Left ventricle myocardium superior (tissue), 1 donor: ENCODE measurements around the gene INSR. TPM values are rescaled to one million over a fixed set of nuclear protein-coding genes. Genes with fewer than 3 reads are reported as not detected.
"Not testable (repeated sequence)": the region's sequence is repeated elsewhere in the genome, so short reads cannot be mapped to it uniquely, and the experiment has no call there.

ENCODE experiments used
- ATAC-seq: fragments of 200-7000 bp; cut with Tn5 transposase; one replicate; pipeline ENCODE4 v1.9.1; 2020; ENCODE audit warnings: mild to moderate bottlenecking, moderate library complexity
- DNase-seq: peaks from one replicate; pipeline ENCODE4 v3.0.0-alpha.2; 2020
- intact Hi-C: fragments of 100-400 bp; cut with micrococcal nuclease; formaldehyde crosslinking; loops from one replicate; pipeline ENCODE4 v1.11.0; 2022
- total RNA-seq: library from RNA; stranded (reverse); fragmentation: NEBNext Ultra II Directional; extraction: Animal tissue kit (Norgen Biotek cat#: 25700); gene quantifications from one replicate; pipeline ENCODE4 v1.2.1, GENCODE V29; 2021
- donor health status: DM: no; HTN: yes; CAD: no; lungs with severe emphysema.

The INSR gene
- total RNA-seq, 1 donor from 2014 or later, result 62.6 TPM

DNA sequence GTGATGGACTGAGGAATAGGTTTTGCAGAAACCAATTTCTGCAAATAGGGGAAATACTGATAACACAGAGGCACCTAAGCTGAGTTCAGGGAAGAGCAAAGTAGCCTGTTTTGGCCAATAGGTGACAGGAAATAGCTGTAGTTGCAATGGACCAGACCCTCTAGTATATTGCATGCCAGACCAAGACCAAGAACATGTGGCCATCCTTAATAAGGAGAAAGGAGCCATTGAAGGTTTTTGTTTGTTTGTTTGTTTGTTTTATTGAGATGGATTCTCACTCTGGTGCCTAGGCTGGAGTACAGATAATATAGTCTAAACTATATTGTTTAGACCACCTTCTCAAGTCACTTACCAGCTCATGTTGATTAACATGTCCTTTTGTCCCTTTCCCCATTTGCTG lies 123.2 kb downstream of the INSR start:
- DNase-seq (no peak), ATAC-seq (no peak)
- intact Hi-C loops, result no loop called here

DNA sequence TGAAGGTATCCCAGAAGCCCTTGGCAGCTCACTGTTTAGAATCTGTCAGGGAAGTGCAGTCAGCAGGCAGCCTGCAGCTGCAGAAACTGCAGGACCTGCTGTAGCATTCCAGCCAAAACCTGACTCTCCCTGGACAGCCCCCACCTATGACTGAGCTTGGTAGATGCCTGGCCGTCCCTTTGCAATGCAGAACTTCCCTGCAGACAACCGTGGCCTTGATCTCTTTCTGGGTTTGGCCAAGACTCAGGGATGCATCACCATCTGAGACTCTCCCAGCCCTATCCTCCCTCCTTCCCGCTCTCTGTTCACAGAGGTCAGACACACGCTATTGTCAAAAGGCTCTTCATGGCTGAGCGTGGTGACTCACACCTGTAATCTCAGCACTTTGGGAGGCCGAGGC lies 125.3 kb downstream of the INSR start:
- ATAC-seq (no peak), DNase-seq (no peak)

DNA sequence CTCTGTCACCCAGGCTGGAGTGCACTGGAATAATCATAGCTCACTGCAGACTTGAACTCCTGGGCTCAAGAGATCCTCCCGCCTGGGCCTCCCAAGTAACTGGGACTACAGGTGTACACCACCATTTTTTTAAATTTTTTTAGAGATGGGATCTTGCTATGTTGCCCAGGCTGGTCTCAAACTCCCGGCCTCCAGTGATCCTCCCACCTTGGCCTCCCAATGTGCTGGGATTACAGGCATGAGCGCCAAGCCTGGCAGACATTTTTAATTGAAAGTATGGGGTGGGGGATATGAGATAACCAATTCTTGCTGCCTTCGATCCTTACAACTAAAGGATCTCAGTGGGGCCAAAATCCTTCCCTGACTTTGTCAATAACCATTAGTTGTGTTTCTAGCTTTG lies 132.9 kb downstream of the INSR start:
- ATAC-seq (no peak), DNase-seq (no peak)
- intact Hi-C loops, result no loop called here

More for the DNA sequence above, 125.3 kb downstream of the INSR start:
- intact Hi-C loops, result no loop called here

DNA sequence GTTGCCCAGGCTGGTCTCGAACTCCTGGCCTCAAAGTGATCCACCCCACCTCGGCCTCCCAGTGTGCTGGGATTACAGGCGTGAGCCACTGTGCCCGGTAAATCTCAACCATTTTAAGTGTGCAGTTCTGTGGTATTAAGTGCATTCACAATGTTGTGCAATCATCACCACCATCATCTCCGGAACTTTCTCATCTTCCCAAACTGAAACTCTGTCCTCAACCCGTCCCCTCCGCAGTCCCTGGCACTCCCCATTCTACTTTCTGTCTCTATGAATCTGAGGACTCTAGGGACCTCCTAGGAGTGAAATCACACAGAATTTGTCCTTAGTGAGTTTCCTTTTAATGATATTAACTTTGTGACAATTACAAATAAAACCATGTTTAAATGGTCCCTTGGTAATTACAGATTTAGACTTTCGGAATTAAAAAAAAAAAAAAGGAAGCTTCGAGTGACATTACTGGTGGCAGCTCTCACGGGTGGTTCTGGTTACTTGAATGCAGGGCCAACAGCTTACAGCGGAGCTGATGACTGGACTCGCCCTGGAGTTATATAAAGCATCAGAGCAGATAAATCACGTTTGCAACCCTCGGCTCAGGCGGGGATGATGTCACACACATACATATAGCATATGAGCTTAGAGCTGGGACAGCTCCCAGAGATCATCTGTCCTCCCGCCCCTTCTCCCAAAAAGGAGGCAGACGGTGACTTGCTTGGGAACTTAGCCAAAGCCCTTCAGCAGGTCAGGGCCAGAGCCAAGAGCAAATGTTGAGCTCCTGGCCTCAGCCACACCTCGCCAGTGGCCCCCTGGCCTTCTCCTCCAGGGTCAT lies 134.9 kb downstream of the INSR start:
- ATAC-seq (peak; percentile 96), DNase-seq (peak; percentile 80)
- intact Hi-C loops, result no loop called here

DNA sequence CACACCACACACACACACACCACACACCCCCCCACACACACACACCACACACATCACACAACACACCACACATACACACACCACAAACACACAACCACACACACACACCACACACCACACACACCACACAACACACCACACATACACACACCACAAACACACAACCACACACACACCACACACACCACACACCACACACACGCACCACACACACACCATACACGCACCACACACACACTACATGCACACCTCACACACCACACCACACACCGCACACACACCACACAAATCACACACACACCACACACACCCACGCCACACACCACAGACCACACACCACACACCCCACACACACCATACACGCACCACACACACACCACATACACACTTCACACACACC lies 141.2 kb downstream of the INSR start:
- DNase-seq, result no peak
- intact Hi-C loops, result no loop called here
- no peak for ATAC-seq

DNA sequence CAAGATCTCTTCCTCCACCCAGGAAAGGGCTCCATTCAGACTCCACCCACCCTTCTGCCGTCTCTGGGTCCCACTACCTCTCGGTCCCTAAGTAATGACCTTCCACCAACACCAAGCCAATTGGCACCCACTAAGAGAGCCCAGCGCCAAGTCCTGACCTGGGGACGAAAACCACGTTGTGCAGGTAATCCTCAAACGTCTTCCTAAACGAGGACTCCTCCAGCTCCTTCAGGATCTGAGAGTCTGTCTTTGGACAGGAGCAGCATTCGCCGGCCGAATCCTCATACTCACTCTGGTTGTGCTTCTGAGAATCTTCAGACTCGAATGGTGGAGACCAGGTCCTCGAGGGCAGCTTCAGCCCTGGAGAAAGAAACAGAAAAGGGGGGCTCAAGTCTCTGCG lies 141.6 kb downstream of the INSR start:
- no peak for DNase-seq
- intact Hi-C loops, result no loop called here
- no peak for ATAC-seq

DNA sequence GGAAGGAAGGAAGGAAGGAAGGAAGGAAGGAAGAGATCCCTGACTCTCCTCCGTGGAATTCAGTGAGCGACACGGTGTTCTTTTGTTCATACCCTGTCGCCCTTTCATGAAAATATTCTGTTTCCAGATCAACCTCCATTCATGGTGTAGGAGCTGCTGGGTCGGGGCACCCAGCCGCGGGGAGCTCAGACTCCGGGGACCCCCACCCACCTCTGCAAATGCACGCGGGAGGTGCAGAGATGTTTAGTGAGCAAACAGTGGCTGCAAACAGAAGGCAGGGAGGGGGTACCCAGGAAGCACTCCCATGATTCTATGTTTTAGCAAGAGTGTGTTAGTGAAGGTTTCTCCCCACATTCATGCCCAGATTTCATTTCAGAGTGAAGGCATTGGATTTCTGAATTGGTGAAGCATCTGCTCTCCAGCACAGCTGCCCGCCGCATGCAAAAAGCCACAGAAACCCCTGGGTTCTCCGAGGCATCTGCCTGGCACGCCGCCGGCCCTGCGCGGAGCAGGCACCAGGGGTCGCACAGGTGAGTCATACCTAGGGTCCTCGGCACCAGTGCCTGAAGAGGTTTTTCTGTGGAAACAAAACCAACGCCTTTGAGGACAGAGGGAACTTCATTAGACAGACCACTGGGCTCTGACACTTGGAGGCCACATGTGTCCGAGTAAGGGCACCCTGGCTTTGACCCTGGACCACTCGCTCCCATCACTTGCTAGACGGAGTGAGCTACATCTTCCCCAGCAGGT lies 144.1 kb downstream of the INSR start:
- intact Hi-C loops, result no loop called here
- ATAC-seq, result no peak
- DNase-seq, result no peak

DNA sequence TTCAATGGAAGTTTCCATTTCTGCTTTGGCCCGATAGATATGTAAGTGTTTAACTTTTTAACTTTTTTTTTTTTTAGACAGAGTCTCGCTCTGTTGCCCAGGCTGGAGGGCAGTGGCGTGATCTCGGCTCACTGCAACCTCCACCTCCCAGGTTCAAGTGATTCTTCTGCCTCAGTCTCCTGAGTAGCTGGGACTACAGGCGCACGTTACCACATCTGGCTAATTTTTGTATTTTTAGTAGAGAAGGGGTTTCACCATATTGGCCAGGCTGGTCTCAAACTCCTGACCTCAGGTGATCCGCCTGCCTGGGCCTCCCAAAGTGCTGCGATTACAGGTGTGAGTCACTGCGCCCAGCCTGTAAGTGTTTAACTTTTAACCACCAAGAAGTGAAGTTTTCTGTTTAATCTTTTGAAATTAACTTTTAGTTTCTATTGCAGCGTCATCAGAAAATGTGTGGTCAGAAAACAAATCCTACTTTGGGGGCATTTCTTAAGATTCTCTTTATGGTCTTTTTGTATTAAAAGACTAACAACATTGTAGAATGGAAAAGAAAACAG lies 147.0 kb downstream of the INSR start:
- intact Hi-C loops, ATAC-seq, DNase-seq: not testable (repeated sequence)

DNA sequence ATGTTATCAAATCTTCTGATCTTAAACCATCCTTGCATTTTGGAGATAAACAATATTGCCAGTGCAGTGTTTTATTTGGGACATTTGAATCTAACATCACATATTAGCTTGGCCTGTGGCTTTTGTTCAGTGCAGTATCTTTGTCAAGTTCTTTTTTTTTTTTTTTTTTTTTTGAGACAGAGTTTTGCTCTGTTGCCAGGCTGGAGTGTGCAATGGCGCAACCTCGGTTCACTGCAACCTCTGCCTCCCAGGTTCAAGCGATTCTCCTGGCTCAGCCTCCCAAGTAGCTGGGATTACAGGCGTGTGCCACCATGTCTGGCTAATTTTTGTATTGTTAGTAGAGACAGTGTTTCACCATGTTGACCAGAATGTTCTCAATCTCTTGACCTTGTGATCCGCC lies 148.1 kb downstream of the INSR start:
- intact Hi-C loops, ATAC-seq: not testable (repeated sequence)

DNA sequence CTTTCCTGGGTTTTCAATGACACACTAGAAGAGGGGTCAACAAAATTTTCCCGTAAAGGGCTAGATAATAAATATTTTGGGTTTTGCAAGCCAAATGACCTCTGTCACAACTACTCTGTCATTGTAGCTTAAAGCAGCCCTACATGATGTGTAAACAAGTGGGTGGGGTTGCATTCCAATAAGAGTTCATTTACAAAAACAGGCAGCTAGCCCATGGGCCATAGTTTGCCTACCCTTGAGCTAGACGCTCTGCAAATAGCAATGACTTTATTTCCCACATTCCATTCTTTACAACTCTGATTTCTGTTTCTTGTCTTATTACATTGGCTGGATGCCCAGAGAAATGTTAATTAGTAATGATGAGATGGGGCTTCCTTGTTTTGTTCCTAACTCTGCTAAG lies 148.7 kb downstream of the INSR start:
- ATAC-seq (no peak), DNase-seq (no peak)
- intact Hi-C loops, result no loop called here

More for the DNA sequence above, 148.1 kb downstream of the INSR start:
- not testable (repeated sequence) for DNase-seq

DNA sequence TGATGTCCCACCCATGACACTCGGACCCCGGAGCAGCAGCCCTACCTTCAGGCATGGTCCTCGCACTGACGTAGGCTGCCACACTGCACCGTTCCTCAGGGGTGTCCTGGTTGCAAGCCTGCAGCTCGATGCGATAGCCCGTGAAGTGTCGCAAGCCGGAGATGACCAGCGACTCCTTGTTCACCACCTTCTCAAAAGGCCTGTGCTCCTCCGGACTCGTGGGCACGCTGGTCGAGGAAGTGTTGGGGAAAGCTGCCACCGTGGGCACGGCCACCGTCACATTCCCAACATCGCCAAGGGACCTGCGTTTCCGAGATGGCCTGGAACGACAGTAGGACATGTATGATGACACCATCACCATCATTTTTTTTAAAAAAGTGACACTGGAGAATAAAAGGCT lies 151.4 kb downstream of the INSR start:
- ATAC-seq (no peak), DNase-seq (no peak)
- intact Hi-C loops, result no loop called here

DNA sequence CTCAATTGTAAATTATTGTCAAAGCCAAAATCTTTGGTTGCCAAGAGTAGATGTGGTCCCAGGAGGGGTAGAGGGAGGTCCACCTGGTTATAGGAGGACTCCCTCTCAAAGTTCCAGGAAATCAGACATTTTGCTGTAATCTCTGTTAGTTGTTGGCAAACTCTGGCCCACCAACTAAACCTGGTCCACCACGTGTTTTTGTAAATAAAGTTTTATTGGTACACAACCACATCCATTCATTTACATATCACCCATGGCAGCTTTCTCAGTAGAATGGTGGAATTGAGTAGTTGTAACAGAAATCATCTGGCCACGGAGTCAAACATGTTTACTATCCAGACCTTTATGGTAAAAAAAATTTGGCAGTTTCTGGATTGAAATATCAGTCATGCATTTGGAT lies 154.1 kb downstream of the INSR start:
- ATAC-seq (no peak), DNase-seq (no peak)
- intact Hi-C loops, result no loop called here

DNA sequence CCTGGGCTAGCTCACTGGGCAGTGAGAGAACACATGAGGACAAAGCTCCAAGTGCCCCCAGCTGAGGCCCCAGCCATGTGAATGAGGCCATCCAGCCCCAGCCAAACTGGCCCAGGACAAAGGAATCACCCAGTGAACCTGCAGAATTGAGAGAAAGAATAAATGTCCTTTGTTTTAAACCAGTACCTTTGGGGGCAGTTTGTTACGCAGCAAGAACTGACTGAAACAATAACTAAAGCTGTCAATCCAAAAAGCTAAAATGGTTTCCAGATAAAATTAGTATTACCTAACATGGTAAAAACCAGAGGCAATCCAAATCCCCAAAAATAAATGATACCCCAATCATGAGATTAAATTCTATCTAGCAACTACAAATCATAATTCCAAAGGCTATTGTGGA lies 155.1 kb downstream of the INSR start:
- intact Hi-C loops, result no loop called here
- ATAC-seq, result no peak
- DNase-seq, result no peak

DNA sequence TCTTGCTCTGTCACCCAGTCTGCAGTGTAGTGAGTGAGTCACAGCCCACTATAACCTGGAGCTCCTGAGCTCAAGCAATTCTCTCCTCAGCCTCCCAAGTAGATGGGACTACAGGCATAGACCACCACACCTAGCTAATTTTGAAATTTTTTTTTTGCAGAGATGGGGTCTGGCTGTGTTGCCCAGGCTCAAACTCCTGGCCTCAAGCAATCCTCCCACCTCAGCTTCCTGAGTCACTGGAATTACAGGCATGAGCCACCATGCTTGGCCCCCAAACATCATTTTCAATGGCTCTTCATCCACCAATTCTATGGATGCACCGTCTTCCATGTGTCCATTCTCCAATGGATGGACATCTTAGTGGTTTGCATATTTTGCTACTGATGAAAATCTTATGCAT lies 155.8 kb downstream of the INSR start:
- ATAC-seq (no peak), DNase-seq (no peak)
- intact Hi-C loops, result no loop called here

DNA sequence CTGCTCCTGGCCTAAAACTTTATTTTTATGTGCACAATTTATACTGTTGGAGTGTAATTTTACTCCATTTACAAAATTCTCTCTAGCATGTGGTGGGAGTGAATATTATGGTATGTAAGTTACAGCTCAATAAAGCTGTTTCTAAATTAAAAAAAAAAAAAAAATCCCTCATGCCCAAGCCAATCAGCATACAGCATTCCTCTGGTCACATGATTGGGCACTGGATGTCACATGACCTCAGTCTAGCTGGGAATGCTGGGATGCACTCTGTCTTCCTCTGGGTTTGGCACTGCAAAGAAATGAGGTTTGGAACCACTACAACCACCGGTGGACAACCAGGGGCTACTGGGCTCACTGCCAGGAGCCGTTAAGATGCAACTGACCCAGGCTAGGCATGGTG lies 157.1 kb downstream of the INSR start:
- intact Hi-C loops, result no loop called here
- DNase-seq, result no peak
- no peak for ATAC-seq

DNA sequence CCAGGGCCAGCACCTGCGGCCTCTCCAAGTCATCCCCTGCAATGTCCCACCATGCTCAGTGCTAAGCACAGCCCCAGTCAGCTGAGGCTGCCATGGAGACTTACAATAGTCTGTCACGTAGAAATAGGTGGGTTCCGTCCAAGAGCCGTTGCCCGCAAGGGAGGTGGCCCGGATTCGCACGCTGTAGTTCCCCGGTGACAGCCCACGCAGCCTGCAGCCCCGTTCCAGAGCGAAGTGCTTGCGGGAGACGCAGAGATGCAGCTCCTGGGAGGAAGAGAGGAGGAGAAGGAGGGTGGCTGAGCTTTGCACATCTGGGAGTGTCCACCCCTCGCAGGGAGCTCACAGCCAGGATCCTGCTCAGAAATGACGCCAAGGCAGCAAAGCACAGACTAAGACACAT lies 162.2 kb downstream of the INSR start:
- intact Hi-C loops, result no loop called here
- no peak for ATAC-seq

DNA sequence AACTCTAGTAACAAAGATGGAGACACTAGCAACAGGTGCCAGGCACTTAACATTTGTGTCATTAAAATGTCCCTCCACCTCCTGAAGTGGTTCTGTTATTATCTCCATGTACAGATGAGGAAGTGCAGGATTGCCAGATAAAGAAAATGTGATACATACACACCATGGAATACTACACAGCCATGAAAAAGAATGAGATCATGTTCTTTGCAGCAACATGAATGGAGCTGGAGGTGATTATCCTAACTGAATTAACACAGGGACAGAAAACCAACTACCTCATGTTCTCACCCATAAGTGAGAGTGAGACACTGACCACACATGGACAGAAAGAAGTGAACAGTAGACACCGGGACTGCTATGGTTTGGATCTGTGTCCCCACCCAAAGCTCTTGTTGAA lies 164.2 kb downstream of the INSR start:
- ATAC-seq, result no peak
- intact Hi-C loops, result no loop called here
- no peak for DNase-seq

More for the DNA sequence above, 162.2 kb downstream of the INSR start:
- DNase-seq, result no peak

DNA sequence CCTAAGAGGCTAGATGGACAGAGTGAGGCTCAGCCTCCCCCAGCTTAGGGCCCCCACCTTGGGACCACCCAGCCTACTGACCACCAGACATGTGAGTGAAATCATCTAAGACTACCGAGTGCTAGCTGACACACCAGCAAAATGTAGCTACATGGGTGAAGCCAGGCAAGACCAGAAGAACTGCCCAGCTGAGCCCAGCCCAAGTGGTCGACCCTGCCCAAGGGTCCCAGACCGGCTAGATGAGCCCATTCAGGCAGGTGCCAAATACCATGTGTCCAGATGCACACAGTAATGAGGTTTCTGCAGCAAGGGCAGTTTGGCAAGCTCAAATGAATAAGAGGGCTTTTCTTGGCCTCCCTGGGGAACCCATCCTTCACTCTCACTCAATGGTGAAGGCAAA lies 168.1 kb downstream of the INSR start:
- DNase-seq (no peak), ATAC-seq (no peak)
- intact Hi-C loops, result no loop called here

DNA sequence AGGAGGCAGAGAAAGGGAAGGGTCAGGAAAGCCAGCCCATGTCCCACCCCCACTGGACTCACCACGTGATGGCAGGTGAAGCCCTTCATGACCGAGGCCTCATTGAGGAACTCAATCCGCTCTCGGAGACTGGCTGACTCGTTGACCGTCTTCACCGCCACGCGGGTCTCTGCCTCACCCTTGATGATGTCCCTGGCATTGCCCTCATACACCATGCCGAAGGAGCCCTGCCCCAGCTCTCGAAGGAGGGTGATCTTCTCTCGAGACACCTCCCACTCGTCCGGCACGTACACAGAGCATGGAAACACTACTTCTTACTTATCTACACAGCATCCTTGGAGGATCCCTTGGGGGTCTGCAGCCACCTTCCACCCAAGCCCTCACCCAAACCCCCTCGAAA lies 169.0 kb downstream of the INSR start:
- intact Hi-C loops, result no loop called here
- ATAC-seq (no peak), DNase-seq (no peak)

DNA sequence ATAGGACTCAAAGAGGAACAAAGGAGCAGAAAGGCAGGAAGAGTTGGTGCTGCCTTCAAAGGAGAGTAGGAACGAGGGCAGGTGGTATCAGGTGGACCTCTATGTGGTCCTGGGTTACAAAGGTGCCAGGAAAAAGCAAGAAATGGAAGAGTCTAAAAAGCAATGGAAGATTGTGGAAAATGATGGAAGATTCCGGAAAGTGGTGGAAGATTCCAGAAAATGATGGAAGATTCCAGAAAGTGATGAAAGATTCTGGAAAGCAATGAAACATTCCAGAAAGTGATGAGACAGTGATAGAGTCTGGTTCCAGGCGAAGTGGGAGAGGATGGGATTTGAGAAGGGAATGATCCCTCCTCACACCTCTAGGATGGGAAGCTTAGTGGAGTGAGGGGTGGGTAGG lies 169.4 kb downstream of the INSR start:
- intact Hi-C loops, result no loop called here
- no peak for ATAC-seq
- DNase-seq, result no peak
